Endothelial cell of umbilical vein (primary cell): Measurements from ENCODE around the gene SPACA9. TPM values are rescaled to one million over a fixed set of nuclear protein-coding genes. Genes with fewer than 3 reads are reported as not detected.
A peak's percentile ranks its signal among the peaks of the same experiment; 100 is the strongest.

Source experiments
- BruUV-seq: library from RNA; stranded (reverse); fragments of 400-500 nt; replicated peaks from 2 replicates; lab custom pipeline; 2021; lab: Mats Ljungman, UMichigan
- CTCF ChIA-PET: fragments of 300-600, 350-600 bp; sonication (Branson Sonifier 250); formaldehyde crosslinking; loops from one replicate; lab custom pipeline; 2021; ENCODE audit warnings: antibody characterized with exemption, inconsistent platforms; lab: Charles Lee
- POLR2A ChIA-PET: fragments of 300-600, 350-600 bp; sonication (Branson Sonifier 250); formaldehyde crosslinking; loops from one replicate; lab custom pipeline; 2021; ENCODE audit warnings: antibody characterized with exemption, inconsistent platforms; lab: Charles Lee
- DNase-seq: peaks from one replicate; pipeline ENCODE4 v3.0.0-alpha.2; 2011; ENCODE audit warnings: low read depth, low spot score
- FAIRE-seq: peaks from 2 replicates; lab custom pipeline; 2011; peaks lifted over from hg19 to GRCh38; lab: Jason Lieb, UNC
- H2AFZ ChIP-seq: 2 replicates; pipeline ENCODE4 v1.6.0; 2012; ENCODE audit warnings: low read depth, low read length, control low read depth, inconsistent platforms
- H3K27ac ChIP-seq: 2 replicates; pipeline ENCODE4 v1.5.1; 2011; ENCODE audit warnings: low read depth, mild to moderate bottlenecking, control low read depth, low read length, moderate library complexity; ENCODE audit not compliant: insufficient read depth
- H3K27me3 ChIP-seq, 2 experiments: 2 replicates each; pipeline versions ENCODE4 v1.6.0 to v1.6.1; 2011; ENCODE audit warnings: low read length in 2 of 2, mixed read lengths in 1 of 2; ENCODE audit not compliant: control insufficient read depth in 2 of 2, insufficient read depth in 2 of 2
- H3K36me3 ChIP-seq, 2 experiments: 2 replicates in 1 of 2; 3 replicates in 1 of 2; pipeline ENCODE4 v1.5.1; 2011; ENCODE audit warnings: low read length in 2 of 2, mild to moderate bottlenecking in 1 of 2, moderate library complexity in 1 of 2; ENCODE audit not compliant: control insufficient read depth in 2 of 2, insufficient read depth in 2 of 2; ENCODE audit errors: extremely low read depth in 1 of 2
- H3K4me1 ChIP-seq: 3 replicates; pipeline ENCODE4 v1.5.1; 2011; ENCODE audit warnings: mild to moderate bottlenecking, low read length; ENCODE audit not compliant: control insufficient read depth, insufficient read depth; ENCODE audit errors: extremely low read depth
- H3K4me2 ChIP-seq: 2 replicates; pipeline ENCODE4 v1.6.1; 2011; ENCODE audit warnings: low read length, control low read depth, mixed read lengths; ENCODE audit not compliant: insufficient read depth
- H3K4me3 ChIP-seq, 3 experiments: fragments of 200-600 bp in 1 of 3; sonication (generic), shearing (Covaris generic) in 1 of 3; replicated peaks in 1 of 3; 2 replicates each; pipeline ENCODE4 v1.5.1; 2011 to 2016; ENCODE audit warnings: control low read depth in 3 of 3, low read length in 3 of 3, mild to moderate bottlenecking in 2 of 3, inconsistent platforms in 1 of 3, low read depth in 1 of 3, moderate library complexity in 1 of 3; ENCODE audit not compliant: insufficient read depth in 1 of 3
- H3K79me2 ChIP-seq: 2 replicates; pipeline ENCODE4 v1.6.0; 2012; ENCODE audit warnings: low read length, inconsistent platforms; ENCODE audit not compliant: control insufficient read depth, insufficient read depth
- H3K9ac ChIP-seq: replicated peaks from 2 replicates; pipeline ENCODE3; 2011; ENCODE audit warnings: low read length, control low read depth; ENCODE audit not compliant: insufficient read depth; ENCODE audit errors: extremely low read depth
- H3K9me1 ChIP-seq: replicated peaks from 3 replicates; pipeline ENCODE4 v1.6.0; 2011; ENCODE audit warnings: mild to moderate bottlenecking, low read length; ENCODE audit not compliant: control insufficient read depth, insufficient read depth; ENCODE audit errors: extremely low read depth
- H3K9me3 ChIP-seq: replicated peaks from 2 replicates; pipeline ENCODE4 v1.5.1; 2012; ENCODE audit warnings: low read length, inconsistent platforms; ENCODE audit not compliant: control insufficient read depth, insufficient read depth
- H4K20me1 ChIP-seq: replicated peaks from 2 replicates; pipeline ENCODE3; 2011; ENCODE audit warnings: mild to moderate bottlenecking, low read length; ENCODE audit not compliant: control insufficient read depth, insufficient read depth; ENCODE audit errors: extremely low read depth
- CTCF ChIP-seq, 2 donors: IDR thresholded peaks; 1 replicate in 1 of 2; 2 replicates in 1 of 2; pipeline ENCODE4 v1.5.1; 2011; ENCODE audit warnings: low read length in 2 of 2, mild to moderate bottlenecking in 2 of 2, moderate library complexity in 2 of 2, control low read depth in 1 of 2, inconsistent platforms in 1 of 2, low read depth in 1 of 2; ENCODE audit not compliant: insufficient read depth in 1 of 2; ENCODE audit errors: extremely low read depth in 1 of 2
- EZH2 ChIP-seq: IDR thresholded peaks from 2 replicates; pipeline ENCODE4 v1.6.1; 2012; ENCODE audit warnings: borderline replicate concordance, low read depth, mild to moderate bottlenecking, moderate library complexity, low read length, inconsistent platforms; ENCODE audit not compliant: severe bottlenecking
- FOS ChIP-seq: IDR thresholded peaks from 2 replicates; pipeline ENCODE4 v1.6.1; 2011; ENCODE audit warnings: mild to moderate bottlenecking, low read length, moderate library complexity, borderline replicate concordance; ENCODE audit not compliant: insufficient read depth
- GATA2 ChIP-seq: IDR thresholded peaks from 2 replicates; pipeline ENCODE4 v1.7.0; 2011; ENCODE audit warnings: low read depth, mild to moderate bottlenecking, moderate library complexity, mixed read lengths, low read length; ENCODE audit not compliant: insufficient read length, insufficient read depth
- JUN ChIP-seq: IDR thresholded peaks from 2 replicates; pipeline ENCODE4 v1.6.1; 2011; ENCODE audit warnings: borderline replicate concordance, low read depth; ENCODE audit not compliant: insufficient read length, insufficient read depth
- MAX ChIP-seq: IDR thresholded peaks from 2 replicates; pipeline ENCODE4 v1.6.1; 2011; ENCODE audit not compliant: insufficient read depth, insufficient read length
- MYC ChIP-seq: IDR thresholded peaks from one replicate; pipeline ENCODE4 v1.6.1; 2011; ENCODE audit warnings: mild to moderate bottlenecking, low read depth, low read length
- POLR2A ChIP-seq: IDR thresholded peaks from 2 replicates; pipeline ENCODE4 v1.6.1; 2012; ENCODE audit warnings: low read depth, mild to moderate bottlenecking, control low read depth, low read length
- POLR2AphosphoS5 ChIP-seq: IDR thresholded peaks from 2 replicates; pipeline ENCODE4 v1.6.1; 2012; ENCODE audit warnings: low read depth, mild to moderate bottlenecking, control low read depth, low read length, moderate library complexity; ENCODE audit not compliant: insufficient read depth
- dilution Hi-C: fragments of 300-500 bp; cut with MboI; formaldehyde crosslinking; loops from one replicate; pipeline ENCODE4 v1.15.0; 2019; ENCODE audit warnings: low sequenced_read_pairs; ENCODE audit not compliant: extremely low pct_ligation_motif_present
- intact Hi-C: fragments of 100-400 bp; cut with micrococcal nuclease; formaldehyde crosslinking; loops from one replicate; pipeline ENCODE4 v1.10.0; 2022
- polyA plus RNA-seq, 4 experiments: library from polyadenylated mRNA; depleted of rRNA in 3 of 4; stranded (reverse) in 3 of 4; unstranded in 1 of 4; fragments of >200 nt; gene quantifications; 2 replicates each; pipeline versions ENCODE4 v1.2.1 to v1.2.3, GENCODE V29; 2011 to 2012; ENCODE audit warnings: missing spikeins in 1 of 4
- total RNA-seq: library from RNA; stranded (reverse); gene quantifications from 2 replicates; pipeline ENCODE4 v1.2.3, GENCODE V29; 2021

Gene SPACA9
- total and polyA plus RNA-seq, 2 donors (not counting 3 experiments of a cell fraction or from before 2014, with no cell fraction given), result 2.6 to 3.6 TPM

GRCh38 chr9:132877458-132877823 is 1.3 kb upstream of the SPACA9 start:
- no peak for FAIRE-seq
- no TSS peak for BruUV-seq

GRCh38 chr9:132877824-132878694 is 639 bp upstream of the SPACA9 start, which contains the start of gene AK8:
Gene AK8, minus strand, starts transcription at chr9:132878284. Its CDS starts 29 bp downstream, at chr9:132878255.
- no peaks in the 10 kb centered on the region for H3K9me1 ChIP-seq
- dilution Hi-C loops (no loop called here), intact Hi-C loops (loop anchor here (2.0 kb wide), 1 partner anchor 67 kb away; the partner anchor contains the start of gene TSC1)
- H3K36me3 ChIP-seq, result no peaks in the 10 kb centered on the region
- H3K9ac ChIP-seq, result peak within 1 kb of the TSS; percentile 92
- FAIRE-seq, result peak; percentile 71
- H3K4me1 ChIP-seq, result peaks cover 2% of the 10 kb centered on the region
- H3K79me2 ChIP-seq, result no peaks in the 10 kb centered on the region
- peak; percentile 5 for TF ChIP-seq MAX
- no peak for TF ChIP-seq GATA2
- TF ChIP-seq FOS, result no peak
- peak; percentile 25 for TF ChIP-seq EZH2
- no peak for TF ChIP-seq JUN
- TF ChIP-seq MYC, result no peak
- peak; percentile 40 for TF ChIP-seq POLR2AphosphoS5
- TF ChIP-seq CTCF (IDR thresholded peaks at IDR 0.05; ENCODE audit: extremely low read depth in 1 of 2, insufficient read depth in 1 of 2, low read depth in 1 of 2, low read length in 2 of 2), result no peak
- TF ChIP-seq POLR2A, result no peak
- H2AFZ ChIP-seq, result peak within 1 kb of the TSS; percentile 99
- POLR2A ChIA-PET, result no interaction called here
- H4K20me1 ChIP-seq, result no peaks in the 10 kb centered on the region
- peak; percentile 67 for DNase-seq
- no peaks in the 10 kb centered on the region for H3K9me3 ChIP-seq
- TSS peak; percentile 77 for BruUV-seq
- H3K27me3 ChIP-seq, result peaks cover 0 to 3% of the 10 kb centered on the region in 2 experiments
- H3K4me3 ChIP-seq, result peak within 1 kb of the TSS; percentile 80 to 99 (median 96)
- H3K27ac ChIP-seq, result peak within 1 kb of the TSS; percentile 74
- peak within 1 kb of the TSS; percentile 87 for H3K4me2 ChIP-seq
- CTCF ChIA-PET, result interaction anchor here (1.0 to 2.3 kb wide), 3 partner anchors 24 to 100 kb away, joined by 3 to 12 read pairs (median 5); no protein-coding TSS in a partner anchor

More at GRCh38 chr9:132877458-132877823, 1.3 kb upstream of the SPACA9 start:
- H3K4me2 ChIP-seq, result peak overlapping the region; percentile 58
- no peaks in the 10 kb centered on the region for H3K9me1 ChIP-seq
- H3K9me3 ChIP-seq, result no peaks in the 10 kb centered on the region
- intact Hi-C loops, result no loop called here
- no peaks in the 10 kb centered on the region for H3K36me3 ChIP-seq
- H4K20me1 ChIP-seq, result no peaks in the 10 kb centered on the region
- no peak overlapping the region for H3K9ac ChIP-seq
- no peak for DNase-seq
- H3K4me3 ChIP-seq, result peak overlapping the region; percentile 80 to 99 (median 96)
- H3K27me3 ChIP-seq, result peaks cover 0 to 3% of the 10 kb centered on the region in 2 experiments
- CTCF ChIA-PET, result interaction anchor here (1.0 to 1.9 kb wide), 2 partner anchors 25 to 100 kb away, joined by 3 to 5 read pairs; no protein-coding TSS in a partner anchor
- no peak overlapping the region for H3K27ac ChIP-seq
- H3K4me1 ChIP-seq, result peaks cover 2% of the 10 kb centered on the region
- POLR2A ChIA-PET, result no interaction called here
- dilution Hi-C loops, result no loop called here
- TF ChIP-seq POLR2A (no peak), MYC (no peak)
- H3K79me2 ChIP-seq, result no peaks in the 10 kb centered on the region
- H2AFZ ChIP-seq, result peak overlapping the region; percentile 99
